GM23338 (cell line): ENCODE measurements around the gene NTM. TPM values are rescaled to one million over a fixed set of nuclear protein-coding genes. Genes with fewer than 3 reads are reported as not detected.
A peak's percentile ranks its signal among the peaks of the same experiment; 100 is the strongest.

Experiments used
- ATAC-seq: fragments of 200-7000 bp; cut with Tn5 transposase; 3 replicates; pipeline ENCODE4 v1.9.1; 2020
- DNase-seq: peaks from one replicate; pipeline ENCODE4 v3.0.0-alpha.2; 2015; ENCODE audit warnings: low spot score
- H2AFZ ChIP-seq: fragments of 200-600 bp; sonication (generic); 2 replicates; pipeline ENCODE4 v1.8.0; 2016; ENCODE audit warnings: antibody characterized with exemption, mild to moderate bottlenecking, moderate library complexity
- H3F3A ChIP-seq: fragments of 200-600 bp; sonication (generic); replicated peaks from 2 replicates; pipeline ENCODE4 v1.8.0; 2017; ENCODE audit warnings: antibody characterized with exemption, mixed run types, low read depth
- H3K27ac ChIP-seq: fragments of 200-600 bp; sonication (generic); 2 replicates; pipeline ENCODE4 v1.6.1; 2016; ENCODE audit warnings: low read depth
- H3K27me3 ChIP-seq: fragments of 200-600 bp; sonication (generic); 2 replicates; pipeline ENCODE4 v1.8.0; 2016; ENCODE audit warnings: mild to moderate bottlenecking, mixed run types, moderate library complexity; ENCODE audit not compliant: insufficient read depth
- H3K36me3 ChIP-seq: fragments of 200-600 bp; sonication (generic); 2 replicates; pipeline ENCODE4 v1.8.0; 2016; ENCODE audit warnings: mild to moderate bottlenecking; ENCODE audit not compliant: insufficient read depth
- H3K4me1 ChIP-seq: fragments of 200-600 bp; sonication (generic); 2 replicates; pipeline ENCODE4 v1.8.0; 2016; ENCODE audit warnings: mild to moderate bottlenecking, moderate library complexity; ENCODE audit not compliant: insufficient read depth
- H3K4me2 ChIP-seq: fragments of 200-600 bp; sonication (generic); 2 replicates; pipeline ENCODE4 v1.7.1; 2017; ENCODE audit warnings: mixed run types
- H3K4me3 ChIP-seq: fragments of 200-600 bp; sonication (generic); 2 replicates; pipeline ENCODE4 v1.6.1; 2016; ENCODE audit warnings: mixed run types
- H3K79me2 ChIP-seq: fragments of 200-600 bp; sonication (generic); replicated peaks from 2 replicates; pipeline ENCODE4 v1.8.0; 2017; ENCODE audit warnings: mild to moderate bottlenecking; ENCODE audit not compliant: insufficient read depth
- H3K9me2 ChIP-seq: fragments of 200-600 bp; sonication (generic); 2 replicates; pipeline ENCODE4 v1.8.0; 2017; ENCODE audit not compliant: insufficient read depth
- H4K20me1 ChIP-seq: fragments of 200-600 bp; sonication (generic); replicated peaks from 2 replicates; pipeline ENCODE4 v1.8.0; 2017; ENCODE audit warnings: mild to moderate bottlenecking; ENCODE audit not compliant: insufficient read depth
- H3K27ac Mint-ChIP-seq: 2 replicates; pipeline ENCODE4 v1.8.0; 2020; ENCODE audit warnings: inconsistent platforms, mild to moderate bottlenecking, moderate library complexity, mixed read lengths
- H3K27me3 Mint-ChIP-seq: 3 replicates; pipeline ENCODE4 v1.8.0; 2022; ENCODE audit warnings: low read depth, mild to moderate bottlenecking, moderate library complexity, mixed read lengths, inconsistent platforms; ENCODE audit not compliant: insufficient read depth, poor library complexity
- H3K36me3 Mint-ChIP-seq: 3 replicates; pipeline ENCODE4 v1.8.0; 2021; ENCODE audit warnings: low read depth, mild to moderate bottlenecking, inconsistent platforms, moderate library complexity, mixed read lengths
- H3K4me1 Mint-ChIP-seq: 3 replicates; pipeline ENCODE4 v1.8.0; 2020; ENCODE audit warnings: mild to moderate bottlenecking, inconsistent platforms, mixed read lengths
- H3K4me3 Mint-ChIP-seq: 3 replicates; pipeline ENCODE4 v1.8.0; 2021; ENCODE audit warnings: moderate library complexity, mild to moderate bottlenecking, inconsistent platforms, mixed read lengths
- H3K9me3 Mint-ChIP-seq: 3 replicates; pipeline ENCODE4 v1.8.0; 2020; ENCODE audit warnings: moderate library complexity, mild to moderate bottlenecking, inconsistent platforms, mixed read lengths
- CREB1 ChIP-seq: fragments of 250-450 bp; sonication (Bioruptor Pico); IDR thresholded peaks from 2 replicates; pipeline ENCODE4 v1.5.0; 2020; ENCODE audit warnings: low read depth, mild to moderate bottlenecking, moderate library complexity
- ETS1 ChIP-seq: IDR thresholded peaks from 2 replicates; pipeline ENCODE4 v1.6.1; 2016; ENCODE audit warnings: antibody characterized with exemption
- EZH2 ChIP-seq: fragments of 200-600 bp; sonication (generic); IDR thresholded peaks from one replicate; pipeline ENCODE4 v1.8.0; 2017; ENCODE audit warnings: antibody characterized with exemption, mild to moderate bottlenecking, low read depth; ENCODE audit not compliant: unreplicated experiment
- EZH2phosphoT487 ChIP-seq: fragments of 200-600 bp; sonication (generic); IDR thresholded peaks from one replicate; pipeline ENCODE4 v1.8.1; 2018; ENCODE audit warnings: antibody characterized with exemption; ENCODE audit not compliant: unreplicated experiment
- NANOG ChIP-seq: IDR thresholded peaks from 2 replicates; pipeline ENCODE4 v1.6.1; 2016; ENCODE audit warnings: antibody characterized with exemption, borderline replicate concordance
- POLR2AphosphoS5 ChIP-seq: IDR thresholded peaks from 2 replicates; pipeline ENCODE4 v1.6.1; 2016; ENCODE audit warnings: antibody characterized with exemption, low read depth
- REST ChIP-seq: IDR thresholded peaks from one replicate; pipeline ENCODE4 v1.6.1; 2018; ENCODE audit warnings: antibody characterized with exemption; ENCODE audit not compliant: unreplicated experiment
- STAT1 ChIP-seq: IDR thresholded peaks from one replicate; pipeline ENCODE4 v1.6.1; 2016; ENCODE audit warnings: antibody characterized with exemption; ENCODE audit not compliant: unreplicated experiment
- ZNF114 ChIP-seq: fragments of 250-450 bp; sonication (Bioruptor Pico); IDR thresholded peaks from 2 replicates; pipeline ENCODE4 v1.5.0; 2020; ENCODE audit warnings: mild to moderate bottlenecking, moderate library complexity
- ZNF331 ChIP-seq: fragments of 250-450 bp; sonication (Bioruptor Pico); IDR thresholded peaks from 2 replicates; pipeline ENCODE4 v1.5.0; 2020; ENCODE audit warnings: low read depth, mild to moderate bottlenecking, moderate library complexity
- ZNF462 ChIP-seq: fragments of 250-450 bp; sonication (Bioruptor Pico); IDR thresholded peaks from 2 replicates; pipeline ENCODE4 v1.5.0; 2020; ENCODE audit warnings: mild to moderate bottlenecking, moderate library complexity
- polyA plus RNA-seq: library from polyadenylated mRNA; unstranded; fragments of >200 nt; fragmentation: Nextera tagmentation; extraction: Ambion mirVana; gene quantifications from 2 replicates; pipeline ENCODE4 v1.2.1, GENCODE V29; 2016
- total RNA-seq: library from RNA; depleted of rRNA; stranded (reverse); fragments of >200 nt; shearing (Covaris generic); gene quantifications from 2 replicates; pipeline ENCODE4 v1.2.3, GENCODE V29; 2014

Gene NTM
- total and polyA plus RNA-seq, 2 experiments from 2014 or later: 10.6 to 14.6 TPM

- no peak for TF ChIP-seq ETS1
Measured at GRCh38 chr11:132050049-132050448, 679.6 kb downstream of the NTM start (continued).

DNA sequence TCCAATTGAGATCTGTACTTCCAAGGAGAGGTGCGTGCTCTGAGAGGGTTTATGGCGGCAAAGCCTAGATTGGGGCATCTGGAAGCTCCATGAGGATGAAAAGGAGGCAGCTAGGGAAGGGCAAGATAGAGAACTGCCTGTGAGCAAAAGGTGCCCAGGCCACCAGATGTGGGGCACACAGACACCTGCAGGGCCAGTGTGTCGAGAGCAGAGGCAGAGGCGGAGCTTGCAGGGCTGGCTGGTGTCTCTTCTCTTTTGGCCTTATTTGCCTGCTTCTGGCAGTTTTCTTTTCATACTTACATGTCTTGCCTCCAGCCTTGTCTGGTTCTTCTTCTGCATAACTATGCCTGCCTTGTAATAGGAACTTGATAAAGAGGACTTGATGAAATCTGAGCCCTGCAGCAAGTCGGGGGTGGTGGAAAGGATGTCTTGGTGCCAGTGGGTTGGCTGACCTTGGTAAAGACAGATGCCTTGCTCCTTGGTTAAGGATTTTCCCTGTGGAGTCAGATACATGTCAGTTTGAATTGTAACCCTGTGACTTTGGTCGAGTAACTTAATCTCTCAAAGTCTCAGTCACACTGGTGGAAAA is 680.3 kb downstream of the NTM start:
- peak; percentile 57 for ATAC-seq
- H3K4me1 ChIP-seq: peaks cover 24% of the 10 kb centered on the region

More for the DNA sequence above, 680.3 kb downstream of the NTM start:
- peaks cover 57% of the 10 kb centered on the region for H3K4me1 Mint-ChIP-seq
- Histone ChIP-seq H3K4me3 (no peak overlapping the region), H3K36me3 (no peaks in the 10 kb centered on the region), H3K9me2 (no peaks in the 10 kb centered on the region), H4K20me1 (no peaks in the 10 kb centered on the region), H3K27me3 (no peaks in the 10 kb centered on the region), H3F3A (no peaks in the 10 kb centered on the region), H3K4me2 (peak overlapping the region; percentile 62), H3K27ac (no peak overlapping the region), H2AFZ (0 out of 2 replicates have a peak overlapping the region, but pooled peaks have one; percentile 14), H3K79me2 (no peaks in the 10 kb centered on the region)
- TF ChIP-seq CREB1 (CRISPR knock-in tag) (no peak), NANOG (no peak), STAT1 (no peak), EZH2 (no peak), POLR2AphosphoS5 (no peak), ZNF462 (CRISPR knock-in tag) (no peak), ZNF331 (CRISPR knock-in tag) (no peak), EZH2phosphoT487 (no peak), REST (no peak), ZNF114 (CRISPR knock-in tag) (no peak), ETS1 (no peak)
- H3K27me3 Mint-ChIP-seq: peaks cover 4% of the 10 kb centered on the region
- H3K9me3 Mint-ChIP-seq: no peaks in the 10 kb centered on the region
- H3K27ac Mint-ChIP-seq: no peak overlapping the region
- H3K4me3 Mint-ChIP-seq: no peak overlapping the region
- no peaks in the 10 kb centered on the region for H3K36me3 Mint-ChIP-seq
- peak; percentile 22 for DNase-seq
